ENCODE measurements around the gene SIRPA. TPM values are rescaled to one million over a fixed set of nuclear protein-coding genes. Genes with fewer than 3 reads are reported as not detected.

SIRPA gene
- total RNA-seq, 1 experiment from 2014 or later = 6.0 TPM

DNA sequence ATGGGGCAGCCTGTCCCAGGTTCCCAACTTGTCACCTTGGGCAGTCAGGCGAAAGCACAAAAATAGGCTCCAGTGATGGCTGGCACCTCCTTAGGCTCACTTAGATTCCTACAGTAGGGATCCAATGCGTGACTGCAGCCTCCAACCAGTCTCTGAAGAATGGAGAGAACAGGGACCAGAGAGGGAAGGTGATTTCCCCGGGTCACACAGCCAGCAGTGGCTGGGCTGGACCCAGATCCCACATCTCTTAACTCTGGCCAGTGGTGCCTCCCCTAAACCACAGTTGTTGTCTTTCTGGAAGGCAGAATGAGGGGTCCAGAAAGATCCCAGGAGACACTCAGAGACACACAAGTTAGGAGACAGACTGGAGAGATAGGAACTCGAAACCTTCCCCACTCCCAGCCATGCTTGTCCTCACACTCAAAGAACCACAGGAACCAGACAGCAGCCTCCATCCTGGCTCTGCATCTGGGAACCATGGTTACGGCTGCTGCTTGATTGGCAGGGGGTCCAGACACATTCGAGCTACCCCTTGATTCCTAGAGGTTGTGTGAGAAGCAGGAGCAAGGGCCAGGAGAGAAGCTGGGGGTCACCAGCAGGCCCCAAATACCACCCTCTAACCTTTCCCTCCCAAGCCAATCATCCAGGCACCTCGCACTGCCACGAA, 33.1 kb upstream of the SIRPA start:
- no peak for DNase-seq
- Histone ChIP-seq H2BK120ac (ENCODE audit: low read depth, low read length, poor library complexity, severe bottlenecking) (no peak overlapping the region), H3K23ac (ENCODE audit: insufficient read length, low read depth, low read length) (no peak overlapping the region), H3K4me1 (ENCODE audit: insufficient read depth, low read length) (peaks cover 2% of the 10 kb centered on the region; the same call in 1 of the 2 replicates), H3K4ac (ENCODE audit: low read depth, low read length) (no peak overlapping the region), H2BK15ac (ENCODE audit: low read depth, low read length) (no peak overlapping the region), H2AFZ (ENCODE audit: low read length) (no peak overlapping the region), H2AK5ac (ENCODE audit: insufficient read length, low read length) (no peak overlapping the region), H2BK20ac (ENCODE audit: low read depth, low read length, poor library complexity, severe bottlenecking) (no peak overlapping the region), H3K23me2 (ENCODE audit: insufficient read length, low read depth, low read length, poor library complexity, severe bottlenecking) (no peaks in the 10 kb centered on the region), H3K14ac (ENCODE audit: insufficient read depth, low read length) (no peak overlapping the region), H3K56ac (ENCODE audit: insufficient read length, low read depth, low read length) (no peak overlapping the region), H3K27ac (ENCODE audit: insufficient read length, low read depth, low read length) (no peak overlapping the region), H3K27me3 (ENCODE audit: insufficient read depth, low read length) (no peaks in the 10 kb centered on the region), H3K79me1 (ENCODE audit: insufficient read depth, low read depth, low read length, poor library complexity, severe bottlenecking) (no peaks in the 10 kb centered on the region), H3K9ac (ENCODE audit: extremely low read depth, insufficient read length, low read length) (no peak overlapping the region), H2BK5ac (ENCODE audit: insufficient read length, low read length) (no peak overlapping the region), H4K5ac (ENCODE audit: insufficient read length, low read depth, low read length) (no peak overlapping the region), H4K8ac (replicated peaks; ENCODE audit: insufficient read length, low read depth, low read length) (no peak overlapping the region), H4K20me1 (ENCODE audit: control insufficient read depth, insufficient read depth, insufficient read length) (no peaks in the 10 kb centered on the region), H3T11ph (ENCODE audit: low read length) (no peak overlapping the region), H3K79me2 (ENCODE audit: insufficient read depth, low read length) (no peaks in the 10 kb centered on the region), H3K9me3 (ENCODE audit: control insufficient read depth, low read depth, low read length) (no peaks in the 10 kb centered on the region), H2BK12ac (ENCODE audit: insufficient read length, low read depth, low read length) (no peak overlapping the region), H3K18ac (ENCODE audit: insufficient read length, low read depth, low read length) (no peak overlapping the region), H3K4me2 (ENCODE audit: insufficient read depth, insufficient read length, low read length) (no peak overlapping the region), H4K91ac (ENCODE audit: insufficient read length, low read depth, low read length) (no peak overlapping the region)
- no peaks in the 10 kb centered on the region for H3K9me3 Mint-ChIP-seq
- H3K27me3 Mint-ChIP-seq (ENCODE audit: low read depth) = peaks cover 9% of the 10 kb centered on the region
- H3K4me3 Mint-ChIP-seq = no peak overlapping the region
- peaks cover 26 to 43% of the 10 kb centered on the region in 2 experiments for H3K4me1 Mint-ChIP-seq
- no peak overlapping the region; a peak in 1 of 7 replicates for H3K27ac Mint-ChIP-seq
- H3K36me3 Mint-ChIP-seq (ENCODE audit: insufficient read depth in 1 of 3, low read depth in 3 of 3) = no peaks in the 10 kb centered on the region
- TF ChIP-seq CTCF (conservative IDR thresholded peaks at IDR 0.05) = no peak
- no CpG with 5 or more reads among the region's 8 CpGs for WGBS (ENCODE audit: extremely low coverage, insufficient read length, low lambda C conversion rate)

Measured in H9 (cell line).